Vagina (tissue), 2 donors: Measurements from ENCODE around the gene TMC3. TPM values are rescaled to one million over a fixed set of nuclear protein-coding genes. Genes with fewer than 3 reads are reported as not detected.

Experiments used
- DNase-seq, 2 donors: peaks; one replicate each; pipeline ENCODE4 v3.0.0-alpha.2; 2017; ENCODE audit errors: extremely low spot score in 2 of 2
- H3K27ac ChIP-seq: fragments of 200-600 bp; sonication (generic); one replicate; pipeline ENCODE4 v1.5.1; 2019
- H3K27me3 ChIP-seq: fragments of 200-600 bp; sonication (generic); one replicate; pipeline ENCODE4 v1.5.1; 2019
- H3K36me3 ChIP-seq, 2 donors: fragments of 200-600 bp; sonication (generic); one replicate each; pipeline ENCODE4 v1.5.1; 2017 to 2019
- H3K4me1 ChIP-seq: fragments of 200-600 bp; sonication (generic); one replicate; pipeline ENCODE4 v1.5.1; 2019
- H3K4me3 ChIP-seq, 2 donors: fragments of 200-600 bp; sonication (generic); 1 replicate in 1 of 2; 2 replicates in 1 of 2; pipeline ENCODE4 v1.5.1; 2016 to 2019
- H3K9me3 ChIP-seq: fragments of 200-600 bp; sonication (generic); one replicate; pipeline ENCODE4 v1.5.1; 2019
- CTCF ChIP-seq, 3 experiments: fragments of 450-650 bp in 2 of 3; fragments of 200-600 bp in 1 of 3; sonication (generic) in 1 of 3; IDR thresholded peaks; one replicate each; pipeline ENCODE4 v1.5.1; 2017 to 2019; ENCODE audit warnings: antibody characterized with exemption in 3 of 3, mild to moderate bottlenecking in 2 of 3, moderate library complexity in 2 of 3
- POLR2A ChIP-seq, 2 donors: fragments of 450-650 bp; IDR thresholded peaks; one replicate each; pipeline ENCODE4 v1.6.1; 2017; ENCODE audit warnings: antibody characterized with exemption in 2 of 2, mild to moderate bottlenecking in 2 of 2, moderate library complexity in 2 of 2
- POLR2AphosphoS5 ChIP-seq, 2 donors: sonication (generic); formaldehyde crosslinking; IDR thresholded peaks; one replicate each; pipeline ENCODE4 v1.9.0; 2017; ENCODE audit warnings: antibody characterized with exemption in 2 of 2, mild to moderate bottlenecking in 2 of 2, low read depth in 1 of 2; ENCODE audit not compliant: insufficient read depth in 1 of 2
- intact Hi-C: fragments of 100-400 bp; cut with DNase I; formaldehyde crosslinking; loops from one replicate; pipeline ENCODE4 v1.15.1; 2023
- total RNA-seq: library from RNA; depleted of rRNA; stranded (reverse); fragments of >200 nt; gene quantifications from one replicate; pipeline ENCODE4 v1.2.3, GENCODE V29; 2016

The TMC3 gene
- total RNA-seq, 1 donor from 2014 or later: 2.7 TPM

GRCh38 chr15:81311752-81312464 is 62.1 kb downstream of the TMC3 start:
- peak overlapping the region; percentile 83 for H3K27ac ChIP-seq
- H3K4me1 ChIP-seq: peaks cover 31% of the 10 kb centered on the region
- H3K9me3 ChIP-seq: no peaks in the 10 kb centered on the region
- no peak overlapping the region for H3K4me3 ChIP-seq
- TF ChIP-seq POLR2AphosphoS5 (IDR thresholded peaks at IDR 0.05; ENCODE audit: insufficient read depth in 1 of 2, low read depth in 1 of 2): no peak
- TF ChIP-seq CTCF (IDR thresholded peaks at IDR 0.05): no peak
- TF ChIP-seq POLR2A (IDR thresholded peaks at IDR 0.05): no peak
- H3K36me3 ChIP-seq: peaks cover 0 to 45% of the 10 kb centered on the region in 2 donors
- DNase-seq: no peak
- intact Hi-C loops: no loop called here
- no peaks in the 10 kb centered on the region for H3K27me3 ChIP-seq

GRCh38 chr15:81310480-81310879 is 63.5 kb downstream of the TMC3 start:
- H3K4me1 ChIP-seq: peaks cover 31% of the 10 kb centered on the region
- H3K27ac ChIP-seq: peak overlapping the region; percentile 25
- no peak overlapping the region for H3K4me3 ChIP-seq
- no peak for TF ChIP-seq POLR2AphosphoS5 (IDR thresholded peaks at IDR 0.05; ENCODE audit: insufficient read depth in 1 of 2, low read depth in 1 of 2)
- no peak for TF ChIP-seq CTCF (IDR thresholded peaks at IDR 0.05)
- no peak for TF ChIP-seq POLR2A (IDR thresholded peaks at IDR 0.05)
- no peaks in the 10 kb centered on the region for H3K9me3 ChIP-seq
- no peaks in the 10 kb centered on the region for H3K27me3 ChIP-seq
- no peak for DNase-seq
- intact Hi-C loops: no loop called here
- H3K36me3 ChIP-seq: peaks cover 0 to 43% of the 10 kb centered on the region in 2 donors

- no peak for DNase-seq
- TF ChIP-seq CTCF (IDR thresholded peaks at IDR 0.05) (no peak), POLR2AphosphoS5 (IDR thresholded peaks at IDR 0.05; ENCODE audit: insufficient read depth in 1 of 2, low read depth in 1 of 2) (no peak), POLR2A (IDR thresholded peaks at IDR 0.05) (no peak)
- no peaks in the 10 kb centered on the region for H3K27me3 ChIP-seq
- intact Hi-C loops: no loop called here
- no peak overlapping the region for H3K4me3 ChIP-seq
- H3K4me1 ChIP-seq: peaks cover 37% of the 10 kb centered on the region
- H3K9me3 ChIP-seq: no peaks in the 10 kb centered on the region
- H3K36me3 ChIP-seq: peaks cover 0 to 43% of the 10 kb centered on the region in 2 donors
- peak overlapping the region; percentile 25 for H3K27ac ChIP-seq
These were observed 64.2 kb downstream of the TMC3 start for GRCh38 chr15:81309647-81310450.

DNA sequence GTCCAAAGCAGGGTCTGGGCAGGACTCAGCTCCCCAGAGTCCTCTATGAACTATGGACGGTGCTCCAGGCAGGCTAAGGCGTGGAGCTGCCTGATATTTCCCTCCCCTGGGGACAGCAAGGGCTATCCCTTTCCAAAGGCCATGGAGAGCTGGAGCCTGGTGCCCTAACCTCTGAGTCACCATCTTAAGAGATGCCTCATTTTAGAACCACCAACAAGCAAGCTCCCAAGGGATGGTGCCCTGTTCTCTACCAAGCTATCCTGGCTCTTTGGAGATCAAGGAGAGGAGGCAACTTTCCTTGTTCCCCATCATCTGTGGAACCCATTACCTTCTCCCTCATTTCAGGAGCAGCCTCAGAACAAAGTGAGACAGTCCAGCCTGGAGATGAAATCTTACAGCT is 65.8 kb downstream of the TMC3 start:
- H3K9me3 ChIP-seq: no peaks in the 10 kb centered on the region
- H3K27ac ChIP-seq: no peak overlapping the region
- DNase-seq: no peak
- H3K4me3 ChIP-seq: no peak overlapping the region
- no peak for TF ChIP-seq CTCF (IDR thresholded peaks at IDR 0.05)
- no peak for TF ChIP-seq POLR2AphosphoS5 (IDR thresholded peaks at IDR 0.05; ENCODE audit: insufficient read depth in 1 of 2, low read depth in 1 of 2)
- no peak for TF ChIP-seq POLR2A (IDR thresholded peaks at IDR 0.05)
- intact Hi-C loops: no loop called here
- H3K27me3 ChIP-seq: no peaks in the 10 kb centered on the region
- peaks cover 0 to 47% of the 10 kb centered on the region in 2 donors for H3K36me3 ChIP-seq
- peaks cover 48% of the 10 kb centered on the region for H3K4me1 ChIP-seq
